ENCODE measurements around the gene GLTP. TPM values are rescaled to one million over a fixed set of nuclear protein-coding genes. Genes with fewer than 3 reads are reported as not detected.

Gene GLTP
- total and polyA plus RNA-seq, 12 donors: 24.5 to 73.7 (median 37.5) TPM

DNA sequence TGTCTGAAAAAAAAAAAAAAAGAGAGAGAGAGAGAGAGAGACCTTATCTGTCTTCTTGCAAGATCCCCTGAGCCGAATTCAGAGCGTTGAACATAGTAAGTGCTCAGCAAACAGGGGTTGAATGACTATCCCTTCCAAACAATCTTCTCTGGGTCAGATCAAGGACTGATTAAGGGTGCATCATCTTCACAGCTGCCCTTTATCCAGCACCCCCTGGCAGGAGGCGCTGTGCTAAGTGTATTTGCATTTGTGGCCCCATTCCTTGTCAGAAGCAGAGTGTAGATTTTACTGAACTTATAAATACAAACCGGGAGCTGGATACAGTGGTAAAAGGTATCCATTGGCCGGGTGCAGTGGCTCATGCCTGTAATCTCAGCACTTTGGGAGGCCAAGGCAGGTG is 38.3 kb downstream of the GLTP start:
- intact Hi-C loops (cut with DNase I): loop anchor here in 1 of 2 donors (5.0 kb wide), 1 partner anchor 35 kb away; no protein-coding TSS in a partner anchor
- Histone ChIP-seq H3K27me3 (no peaks in the 10 kb centered on the region), H3K9me3 (replicated peaks in 1 of 3) (no peaks in the 10 kb centered on the region), H3K27ac (no peak overlapping the region), H3K4me3 (no peak overlapping the region), H3K36me3 (replicated peaks in 1 of 2) (no peaks in the 10 kb centered on the region), H3K4me1 (replicated peaks in 1 of 2) (peaks cover 0 to 8% of the 10 kb centered on the region in 2 donors)
- WGBS, 4 donors: 77 to 90% (median 82%) methylated on average over 5 of the region's 5 CpGs
- TF ChIP-seq CTCF (IDR thresholded peaks at IDR 0.05) (no peak), POLR2A (IDR thresholded peaks at IDR 0.05) (no peak)
- DNase-seq: no peak

DNA sequence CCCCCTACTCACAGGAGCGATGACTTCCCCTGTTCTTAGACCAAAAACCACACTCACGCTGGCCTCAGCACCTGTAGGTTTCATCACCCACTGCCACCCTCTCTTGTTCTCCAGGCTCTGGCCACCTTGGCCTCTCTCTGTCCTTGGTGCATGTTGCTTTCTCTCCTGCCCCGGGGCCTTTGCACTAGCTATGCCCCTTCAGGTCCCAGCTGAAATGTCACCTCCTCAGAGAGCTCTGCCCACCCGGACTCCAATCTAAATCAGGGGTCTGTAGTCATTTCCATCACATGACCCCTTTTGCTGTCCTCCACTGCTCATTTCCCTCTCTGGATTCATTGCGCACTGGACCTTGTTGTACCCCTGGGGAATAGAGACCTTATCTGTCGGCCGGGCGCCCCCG is 39.0 kb downstream of the GLTP start:
- peaks cover 0 to 8% of the 10 kb centered on the region in 2 donors for H3K4me1 ChIP-seq (replicated peaks in 1 of 2)
- H3K36me3 ChIP-seq (replicated peaks in 1 of 2): no peaks in the 10 kb centered on the region
- H3K27ac ChIP-seq: no peak overlapping the region
- no peaks in the 10 kb centered on the region for H3K27me3 ChIP-seq
- H3K4me3 ChIP-seq: no peak overlapping the region
- DNase-seq: no peak
- intact Hi-C loops (cut with DNase I): loop anchor here in 1 of 2 donors (5.0 kb wide), 1 partner anchor 34 kb away; no protein-coding TSS in a partner anchor
- H3K9me3 ChIP-seq (replicated peaks in 1 of 3): no peaks in the 10 kb centered on the region
- TF ChIP-seq CTCF (IDR thresholded peaks at IDR 0.05) (no peak), POLR2A (IDR thresholded peaks at IDR 0.05) (no peak)
- WGBS, 4 donors: 82 to 84% (median 83%) methylated on average over 9 of the region's 9 CpGs

GRCh38 chr12:109840305-109841074 is 39.9 kb downstream of the GLTP start:
- 57 to 98% (median 74%) methylated on average over 4 to 7 of the region's 7 CpGs for WGBS, 4 donors
- TF ChIP-seq POLR2A (IDR thresholded peaks at IDR 0.05) (no peak), CTCF (IDR thresholded peaks at IDR 0.05) (no peak)
- intact Hi-C loops (cut with DNase I): loop anchor here in 1 of 2 donors (5.0 kb wide), 1 partner anchor 33 kb away; no protein-coding TSS in a partner anchor

GRCh38 chr12:109839444-109839843 is 40.9 kb downstream of the GLTP start:
- no peak for DNase-seq
- no peak overlapping the region for H3K27ac ChIP-seq
- TF ChIP-seq CTCF (IDR thresholded peaks at IDR 0.05): no peak
- TF ChIP-seq POLR2A (IDR thresholded peaks at IDR 0.05): no peak
- no peaks in the 10 kb centered on the region for H3K9me3 ChIP-seq (replicated peaks in 1 of 3)
- no peak overlapping the region for H3K4me3 ChIP-seq
- 64 to 73% (median 66%) methylated on average over 6 of the region's 6 CpGs for WGBS, 4 donors
- H3K4me1 ChIP-seq (replicated peaks in 1 of 2): no peaks in the 10 kb centered on the region
- no peaks in the 10 kb centered on the region for H3K36me3 ChIP-seq (replicated peaks in 1 of 2)
- no peaks in the 10 kb centered on the region for H3K27me3 ChIP-seq
- intact Hi-C loops (cut with DNase I): no loop called here

More at GRCh38 chr12:109840305-109841074, 39.9 kb downstream of the GLTP start:
- no peaks in the 10 kb centered on the region for H3K9me3 ChIP-seq (replicated peaks in 1 of 3)
- peaks cover 0 to 5% of the 10 kb centered on the region in 2 donors for H3K4me1 ChIP-seq (replicated peaks in 1 of 2)
- no peaks in the 10 kb centered on the region for H3K36me3 ChIP-seq (replicated peaks in 1 of 2)
- DNase-seq: no peak
- no peaks in the 10 kb centered on the region for H3K27me3 ChIP-seq
- no peak overlapping the region for H3K4me3 ChIP-seq
- H3K27ac ChIP-seq: no peak overlapping the region

All from adrenal gland (tissue), 12 donors.